MG63 (cell line): ENCODE data around the gene LITAFD. TPM values are rescaled to one million over a fixed set of nuclear protein-coding genes. Genes with fewer than 3 reads are reported as not detected.

ENCODE experiments used
- DNase-seq: peaks from one replicate; pipeline ENCODE4 v3.0.0-alpha.2; 2020
- H3K27me3 ChIP-seq: fragments of 250-450 bp; sonication (Bioruptor Pico); 2 replicates; pipeline ENCODE4 v1.5.1; 2020; ENCODE audit warnings: mild to moderate bottlenecking, moderate library complexity
- H3K36me3 ChIP-seq: fragments of 250-450 bp; sonication (Bioruptor Pico); 2 replicates; pipeline ENCODE4 v1.5.1; 2020; ENCODE audit warnings: mild to moderate bottlenecking, moderate library complexity
- H3K4me3 ChIP-seq: fragments of 250-450 bp; sonication (Bioruptor Pico); 2 replicates; pipeline ENCODE4 v1.5.1; 2020; ENCODE audit warnings: mild to moderate bottlenecking, moderate library complexity
- H3K9me3 ChIP-seq: fragments of 250-450 bp; sonication (Bioruptor Pico); 2 replicates; pipeline ENCODE4 v1.5.1; 2020; ENCODE audit warnings: mild to moderate bottlenecking, moderate library complexity
- total RNA-seq: library from RNA; depleted of rRNA; stranded (reverse); fragments of >200 nt; shearing (Covaris generic); gene quantifications from 2 replicates; pipeline ENCODE4 v1.2.3, GENCODE V29; 2014; ENCODE audit warnings: low replicate concordance; rRNA removed

LITAFD gene
- total RNA-seq, 1 experiment from 2014 or later: not detected

DNA sequence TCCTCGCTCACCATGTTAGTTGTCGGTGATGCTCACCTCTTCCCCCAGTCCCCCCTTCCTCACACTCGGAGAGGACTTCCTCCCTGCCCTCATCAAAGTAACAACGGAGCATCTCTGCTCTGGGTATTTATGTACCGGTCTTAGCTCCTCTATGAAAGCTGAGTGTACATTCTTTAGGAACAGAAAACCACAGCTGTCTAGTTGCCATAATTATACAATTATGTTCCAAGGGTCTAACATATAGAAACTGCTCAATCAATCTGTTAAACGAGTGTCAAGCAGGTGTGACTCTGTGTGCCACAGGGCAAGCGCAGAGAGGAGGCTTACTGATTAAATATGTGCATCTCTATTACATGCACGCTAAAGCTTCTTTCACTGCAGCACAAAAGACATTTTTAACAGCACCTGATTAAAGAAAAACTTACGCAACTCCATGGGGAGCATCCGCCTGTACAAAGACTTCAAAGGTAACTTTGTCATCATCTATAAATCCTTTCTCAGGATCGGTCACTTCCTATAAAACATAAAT is 37.8 kb downstream of the LITAFD start:
- Histone ChIP-seq H3K9me3 (no peaks in the 10 kb centered on the region), H3K27me3 (no peaks in the 10 kb centered on the region), H3K36me3 (peaks cover 84% of the 10 kb centered on the region), H3K4me3 (no peak overlapping the region)
- no peak for DNase-seq

DNA sequence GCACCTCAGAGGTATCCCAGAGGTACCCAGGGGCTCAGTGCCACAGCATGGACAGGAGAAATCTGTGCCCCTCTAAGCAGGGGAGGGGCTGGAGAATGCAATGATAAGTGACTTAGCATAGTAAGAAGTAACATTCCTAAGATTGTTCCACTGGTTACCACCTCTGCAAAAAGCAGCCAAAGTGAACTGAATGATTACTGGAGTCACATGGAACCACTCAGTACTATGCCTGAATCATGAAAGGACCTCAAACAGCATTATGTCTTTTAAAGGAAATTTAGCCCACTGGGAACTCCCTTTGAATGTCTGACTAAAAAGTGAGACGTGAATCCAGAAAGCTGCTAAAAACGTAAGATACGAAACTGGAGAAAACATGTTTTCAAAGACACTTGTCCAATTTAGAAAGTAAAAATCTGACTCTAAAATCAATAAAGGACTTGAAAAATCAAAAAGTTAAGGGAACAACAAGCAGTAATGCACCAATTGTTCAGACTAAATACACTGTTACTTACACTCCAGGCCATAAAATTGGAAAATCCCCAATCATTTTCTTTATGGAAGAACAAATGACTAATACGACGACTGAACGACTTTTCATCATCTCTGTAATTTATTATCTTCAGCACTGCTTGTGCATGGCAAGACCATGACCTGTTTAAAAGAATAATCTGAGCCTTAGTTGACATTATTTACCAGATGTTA is 38.6 kb downstream of the LITAFD start:
- H3K27me3 ChIP-seq: no peaks in the 10 kb centered on the region
- H3K4me3 ChIP-seq: no peak overlapping the region
- no peak for DNase-seq
- H3K9me3 ChIP-seq: no peaks in the 10 kb centered on the region
- peaks cover 79% of the 10 kb centered on the region for H3K36me3 ChIP-seq

GRCh38 chr16:8921347-8921984 is 39.3 kb downstream of the LITAFD start:
- H3K9me3 ChIP-seq: no peaks in the 10 kb centered on the region
- peaks cover 75% of the 10 kb centered on the region for H3K36me3 ChIP-seq
- no peak for DNase-seq
- no peaks in the 10 kb centered on the region for H3K27me3 ChIP-seq
- H3K4me3 ChIP-seq: no peak overlapping the region

GRCh38 chr16:8923199-8923598 is 41.0 kb downstream of the LITAFD start:
- Histone ChIP-seq H3K9me3 (no peaks in the 10 kb centered on the region), H3K27me3 (no peaks in the 10 kb centered on the region), H3K4me3 (no peak overlapping the region), H3K36me3 (peaks cover 80% of the 10 kb centered on the region)
- no peak for DNase-seq

DNA sequence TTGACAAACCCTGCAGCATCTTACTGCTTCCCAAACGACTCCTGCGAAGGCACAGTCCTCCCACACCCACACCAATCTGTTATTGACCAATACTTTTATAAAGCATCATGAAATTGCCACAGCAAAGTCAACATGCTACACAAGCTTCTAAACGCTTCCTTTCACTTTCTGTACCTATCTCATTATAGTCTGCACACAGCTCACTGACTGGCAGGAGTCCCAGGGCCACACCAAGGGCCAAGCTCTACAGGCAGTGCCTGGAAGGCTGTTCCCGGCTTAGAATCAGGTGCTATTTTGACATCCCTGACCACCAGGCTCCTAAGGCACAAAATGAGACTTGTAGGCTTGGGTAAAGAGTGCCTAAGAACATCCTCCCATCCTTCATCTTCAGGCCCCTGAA is 42.1 kb downstream of the LITAFD start:
- Histone ChIP-seq H3K4me3 (no peak overlapping the region), H3K9me3 (no peaks in the 10 kb centered on the region), H3K27me3 (no peaks in the 10 kb centered on the region), H3K36me3 (peaks cover 77% of the 10 kb centered on the region)
- DNase-seq: no peak

DNA sequence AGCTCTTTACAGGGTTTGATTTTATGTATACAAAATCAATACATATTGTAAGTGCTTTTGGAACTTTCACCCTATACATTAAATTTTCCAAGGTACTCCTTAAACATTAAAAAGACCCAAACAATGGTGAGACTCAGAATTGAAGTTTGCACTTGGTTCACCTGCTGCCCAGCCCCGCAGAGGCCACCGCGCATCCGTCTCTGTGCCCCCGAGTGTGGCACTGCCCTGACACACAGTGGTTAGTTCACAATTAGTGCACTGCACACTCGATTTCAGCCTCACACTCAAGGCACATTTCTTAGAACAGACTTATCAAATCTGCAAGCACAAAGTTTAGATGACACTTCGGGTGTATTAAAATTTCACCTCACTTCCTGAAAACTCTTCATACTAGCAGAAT is 43.3 kb downstream of the LITAFD start:
- no peak for DNase-seq
- H3K36me3 ChIP-seq: peaks cover 77% of the 10 kb centered on the region

DNA sequence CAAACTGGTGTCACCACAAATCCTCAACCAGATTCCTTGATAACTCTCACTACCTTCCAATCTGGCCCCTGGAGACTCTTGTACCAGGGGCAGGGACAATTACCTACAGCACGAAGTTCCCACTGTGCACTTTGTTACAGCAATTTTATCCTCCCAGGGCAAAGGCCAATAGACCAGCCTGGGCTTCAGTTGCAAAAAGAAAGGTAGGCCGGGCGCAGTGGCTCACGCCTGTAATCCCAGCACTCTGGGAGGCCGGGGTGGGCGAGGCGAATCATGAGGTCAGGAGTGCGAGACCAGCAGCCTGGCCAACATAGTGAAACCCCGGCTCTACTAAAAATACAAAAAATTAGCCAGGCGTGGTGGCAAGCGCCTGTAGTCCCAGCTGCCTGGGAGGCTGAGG is 44.7 kb downstream of the LITAFD start:
- Histone ChIP-seq H3K4me3 (no peak overlapping the region), H3K9me3 (no peaks in the 10 kb centered on the region), H3K27me3 (no peaks in the 10 kb centered on the region), H3K36me3 (peaks cover 63% of the 10 kb centered on the region)
- DNase-seq: no peak

More for the DNA sequence above, 43.3 kb downstream of the LITAFD start:
- no peaks in the 10 kb centered on the region for H3K9me3 ChIP-seq
- no peak overlapping the region for H3K4me3 ChIP-seq
- no peaks in the 10 kb centered on the region for H3K27me3 ChIP-seq

DNA sequence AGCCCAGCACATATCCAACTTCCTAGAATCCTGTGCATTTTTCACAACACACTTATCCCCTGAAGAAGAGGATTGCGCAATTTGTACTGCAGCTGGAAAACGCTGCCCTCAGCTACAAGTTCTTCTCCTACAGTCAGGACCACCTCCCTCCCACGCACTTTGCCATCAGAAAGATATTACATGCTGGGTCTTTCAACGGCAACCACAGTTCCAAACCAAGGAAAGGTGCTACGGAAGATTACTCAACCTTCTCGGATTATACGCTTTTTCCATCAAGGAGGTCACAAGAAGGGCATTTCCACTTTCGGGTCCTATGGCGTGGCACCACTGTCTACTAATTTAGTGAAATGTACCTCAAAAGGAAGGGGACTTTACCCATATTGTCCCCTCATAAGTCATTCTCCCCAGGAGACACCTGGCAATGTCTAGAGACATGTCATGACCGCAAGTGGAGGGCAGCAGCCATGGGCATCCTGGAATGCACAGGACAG is 46.4 kb downstream of the LITAFD start:
- H3K27me3 ChIP-seq: no peaks in the 10 kb centered on the region
- H3K9me3 ChIP-seq: no peaks in the 10 kb centered on the region
- H3K4me3 ChIP-seq: no peak overlapping the region
- DNase-seq: no peak
- peaks cover 48% of the 10 kb centered on the region for H3K36me3 ChIP-seq

DNA sequence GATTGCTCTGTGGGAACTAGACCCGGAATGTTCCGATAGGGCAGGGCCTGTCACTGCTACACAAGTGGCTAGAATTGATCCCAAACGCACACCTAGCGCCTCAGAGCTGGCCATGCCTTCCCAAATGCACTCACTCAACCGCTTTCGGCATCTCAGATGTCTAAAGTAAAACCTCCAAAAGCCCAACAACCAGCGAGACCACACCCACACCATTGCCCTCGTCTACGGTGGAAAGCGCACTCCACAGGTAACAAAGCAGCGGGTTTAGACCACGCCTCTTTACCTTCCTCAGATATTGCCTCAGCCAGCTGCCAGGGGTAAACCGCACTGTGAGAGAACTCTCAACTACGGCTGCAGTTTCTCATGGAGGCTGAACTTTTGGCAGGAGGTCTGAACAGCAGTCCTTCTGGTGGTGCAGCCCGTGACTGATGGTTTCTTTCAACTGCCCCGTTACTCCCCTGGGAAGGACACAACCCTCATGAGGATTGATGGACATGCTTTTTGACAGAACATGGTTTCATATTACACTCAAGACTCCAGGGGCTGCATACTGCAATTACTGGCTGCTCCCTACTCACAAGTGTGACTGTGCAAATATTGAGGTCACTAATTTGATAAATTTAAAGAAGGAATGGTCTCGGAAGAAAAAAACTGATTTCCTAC is 47.1 kb downstream of the LITAFD start:
- DNase-seq: no peak
- no peaks in the 10 kb centered on the region for H3K9me3 ChIP-seq
- H3K4me3 ChIP-seq: no peak overlapping the region
- peaks cover 45% of the 10 kb centered on the region for H3K36me3 ChIP-seq
- H3K27me3 ChIP-seq: no peaks in the 10 kb centered on the region

GRCh38 chr16:8931859-8932258 is 49.7 kb downstream of the LITAFD start:
- H3K27me3 ChIP-seq: no peaks in the 10 kb centered on the region
- peak; percentile 26 for DNase-seq
- H3K9me3 ChIP-seq: no peaks in the 10 kb centered on the region
- no peak overlapping the region for H3K4me3 ChIP-seq
- H3K36me3 ChIP-seq: peaks cover 28% of the 10 kb centered on the region

- peaks cover 7% of the 10 kb centered on the region for H3K36me3 ChIP-seq
- H3K27me3 ChIP-seq: no peaks in the 10 kb centered on the region
- no peak overlapping the region for H3K4me3 ChIP-seq
- DNase-seq: no peak
- H3K9me3 ChIP-seq: no peaks in the 10 kb centered on the region
Measured at GRCh38 chr16:8934601-8935000, 52.5 kb downstream of the LITAFD start.

Other genes starting within 250 kb of the LITAFD start
- gene ABAT, start 207.7 kb upstream of the LITAFD start, total RNA-seq: 0.12 and 0.16 TPM in 2 replicates
- gene TMEM186, start 84.7 kb upstream of the LITAFD start, total RNA-seq: 9.3 and 16.7 TPM in 2 replicates
- gene PMM2, start 84.5 kb upstream of the LITAFD start, total RNA-seq: 45.8 and 53.1 TPM in 2 replicates
- gene CARHSP1, start 13.3 kb upstream of the LITAFD start, total RNA-seq: 120 and 208 TPM in 2 replicates
- gene USP7, start 81.6 kb downstream of the LITAFD start, total RNA-seq: 16.2 and 23.3 TPM in 2 replicates
- 41.4 and 44.3 TPM in 2 replicates for gene HAPSTR1, start 209.3 kb downstream of the LITAFD start, total RNA-seq